Activated CD8-positive, alpha-beta memory T cell treated with anti-CD3 and anti-CD28 coated beads, Interleukin-2, amount 50 U/mL, for 24 hours (primary cell): Measurements from ENCODE around the gene SPTLC2.

ENCODE experiments used
- DNase-seq: peaks from one replicate; pipeline ENCODE4 v3.0.0-alpha.2; 2020; ENCODE audit errors: extremely low read depth

SPTLC2 gene

DNA sequence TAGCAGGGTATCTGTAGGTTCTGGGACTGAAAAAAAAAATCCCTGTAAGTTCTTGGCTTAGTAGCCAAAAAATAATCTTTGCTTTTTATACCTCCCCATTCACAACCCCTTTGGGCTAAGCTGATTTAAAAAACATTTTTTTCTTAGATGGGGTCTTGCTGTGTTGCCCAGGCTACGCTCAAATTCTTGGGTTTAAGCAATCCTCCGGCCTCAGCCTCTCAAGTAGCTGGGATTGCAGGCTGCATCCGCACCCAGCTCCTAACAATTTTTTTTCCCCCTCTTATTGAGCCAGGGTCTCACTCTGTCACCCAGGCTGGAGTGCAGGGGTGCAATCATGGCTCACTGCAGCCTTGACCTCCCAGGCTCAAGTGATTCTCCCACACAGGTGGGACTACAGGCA lies 108.7 kb downstream of the SPTLC2 start:
- DNase-seq: no peak

DNA sequence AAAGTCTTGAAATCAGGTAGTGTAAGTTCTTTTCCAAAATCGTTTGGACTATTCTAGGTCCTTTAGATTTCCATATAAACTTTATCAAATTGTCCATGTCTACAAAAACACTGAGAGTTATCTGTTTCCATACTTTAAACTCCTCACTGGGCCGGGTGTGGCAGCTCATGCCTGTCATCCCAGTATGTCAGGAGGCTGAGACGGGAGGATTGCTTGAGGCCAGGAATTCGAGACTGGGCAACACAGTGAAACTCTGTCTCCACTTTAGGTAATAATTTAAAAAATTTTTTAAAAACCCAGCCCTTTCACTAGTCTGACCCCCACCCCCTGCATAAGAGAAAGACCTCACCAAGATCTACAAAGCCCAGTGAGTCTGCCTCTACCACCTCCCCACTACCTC lies 111.4 kb downstream of the SPTLC2 start:
- DNase-seq: no peak

DNA sequence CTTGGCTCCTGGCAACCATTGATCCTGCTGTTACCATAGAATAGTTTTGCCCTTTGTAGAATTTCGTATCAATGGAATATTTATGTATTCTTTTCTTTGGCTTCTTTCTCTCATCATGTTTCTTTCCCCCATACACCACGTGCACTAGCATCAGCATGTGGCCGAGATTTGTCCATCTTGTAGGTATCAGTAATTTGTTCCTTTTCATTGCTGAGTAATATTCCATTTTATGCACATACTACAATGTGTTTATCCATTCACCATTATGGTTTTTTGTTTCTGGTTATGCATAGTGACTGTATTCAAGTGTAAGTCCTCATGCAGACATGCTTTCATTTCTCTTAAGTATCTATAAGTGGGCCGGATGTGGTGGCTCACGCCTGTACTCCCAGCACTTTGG lies 113.3 kb downstream of the SPTLC2 start:
- no peak for DNase-seq

DNA sequence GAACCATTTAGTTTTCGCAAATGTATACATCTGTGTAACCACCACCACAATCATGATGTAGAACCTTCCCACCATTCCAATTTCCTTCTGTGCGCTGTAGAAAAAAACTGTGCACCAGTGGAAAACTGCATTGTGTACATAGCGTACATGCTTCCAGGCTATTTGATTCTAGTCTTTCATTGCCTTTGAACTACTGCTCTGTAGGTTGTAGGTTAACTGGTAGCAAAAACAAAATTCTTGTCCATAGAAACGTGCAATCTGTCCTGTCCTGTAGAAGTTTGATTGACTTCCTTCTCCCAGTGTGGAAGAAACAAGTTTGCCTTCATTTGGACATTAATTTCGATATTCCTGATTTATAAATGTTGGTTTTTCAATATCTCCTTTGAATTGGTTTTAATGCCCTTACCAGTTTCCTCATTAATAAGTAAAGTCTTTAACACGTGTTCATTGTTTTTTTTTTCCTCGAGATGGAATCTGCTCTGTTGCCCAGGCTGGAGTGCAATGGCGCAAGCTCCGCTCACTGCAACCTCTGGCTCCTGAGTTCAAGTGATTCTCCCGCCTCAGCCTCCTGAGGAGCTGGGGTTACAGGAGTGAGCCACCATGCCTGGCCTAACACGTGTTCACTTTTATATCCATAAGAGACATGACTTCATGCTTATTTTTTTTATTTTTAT lies 114.2 kb downstream of the SPTLC2 start:
- DNase-seq: no peak

DNA sequence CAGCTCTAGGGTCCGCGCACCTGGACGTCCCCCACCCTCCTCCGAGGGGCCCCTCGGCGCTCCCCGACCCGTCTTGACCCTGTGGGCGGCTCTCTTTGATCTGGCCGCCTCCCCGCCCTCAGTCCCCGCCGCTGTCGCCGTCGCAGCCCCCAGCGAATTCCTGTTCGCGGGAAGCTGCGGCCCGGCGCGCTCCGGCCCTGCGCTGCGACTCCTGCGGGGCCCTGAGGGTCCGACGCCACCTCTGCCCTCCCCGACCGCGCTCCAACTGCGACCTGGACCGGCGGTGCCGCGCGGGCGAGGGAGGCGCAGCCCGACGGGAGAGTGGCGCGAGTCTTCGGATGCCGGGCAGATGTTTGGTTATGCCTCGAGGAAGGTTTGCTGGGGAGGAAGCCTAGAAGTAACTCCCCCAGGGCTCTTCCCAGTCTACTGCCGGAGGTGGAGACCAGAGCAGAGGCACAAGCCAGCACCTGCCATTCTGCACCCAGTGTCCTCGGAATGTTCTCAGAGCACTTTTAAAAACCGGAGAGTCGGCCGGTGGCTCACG lies 117.4 kb downstream of the SPTLC2 start:
- no peak for DNase-seq

DNA sequence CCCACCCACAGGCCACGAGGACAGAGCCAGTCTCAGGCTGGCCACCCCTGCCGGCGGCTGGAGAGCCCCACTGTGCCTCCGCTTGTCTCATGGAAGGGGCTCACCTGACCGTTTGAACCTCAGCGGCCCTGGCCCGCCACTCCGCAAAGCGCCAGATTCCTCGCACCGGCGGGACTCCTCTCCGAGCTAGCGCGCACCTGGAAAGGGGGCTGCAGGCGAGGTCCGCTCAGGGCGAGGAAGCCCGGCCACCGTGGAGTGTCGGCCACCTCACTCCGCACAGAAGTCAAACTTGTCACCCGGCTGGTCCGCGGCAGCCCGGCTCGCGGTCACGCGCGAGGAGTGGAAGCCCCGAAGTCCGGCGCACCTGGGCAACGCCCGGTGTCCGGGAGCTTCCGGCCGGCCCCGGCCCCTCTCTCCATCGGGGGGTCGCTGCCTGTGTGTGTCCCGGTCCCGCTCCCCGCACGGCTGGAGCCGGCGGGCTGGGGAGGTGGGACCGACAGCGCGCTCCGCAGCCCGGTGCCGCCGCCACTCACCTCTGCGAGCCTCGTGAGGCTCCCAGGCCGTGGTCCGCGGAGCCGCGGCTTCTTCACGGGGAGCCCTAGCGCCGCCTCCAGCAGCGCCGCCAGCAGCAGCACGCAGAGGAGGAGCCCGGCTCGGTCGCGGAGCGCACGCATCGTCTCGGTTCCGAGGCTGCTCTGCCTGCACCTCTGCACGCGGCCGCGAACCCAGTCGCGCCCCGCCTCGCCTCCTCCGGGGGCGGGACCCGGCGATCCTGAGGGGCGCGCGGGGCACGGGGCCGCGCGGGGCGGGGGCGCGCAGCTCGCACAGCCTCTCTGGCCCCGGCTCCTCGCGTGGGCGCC lies 118.1 kb downstream of the SPTLC2 start, which contains the start of gene ISM2:
Gene ISM2, minus strand, starts transcription at position 697 of the 860 bp plus-strand sequence. Its CDS starts 23 bp downstream, at position 674.
- no peak for DNase-seq

DNA sequence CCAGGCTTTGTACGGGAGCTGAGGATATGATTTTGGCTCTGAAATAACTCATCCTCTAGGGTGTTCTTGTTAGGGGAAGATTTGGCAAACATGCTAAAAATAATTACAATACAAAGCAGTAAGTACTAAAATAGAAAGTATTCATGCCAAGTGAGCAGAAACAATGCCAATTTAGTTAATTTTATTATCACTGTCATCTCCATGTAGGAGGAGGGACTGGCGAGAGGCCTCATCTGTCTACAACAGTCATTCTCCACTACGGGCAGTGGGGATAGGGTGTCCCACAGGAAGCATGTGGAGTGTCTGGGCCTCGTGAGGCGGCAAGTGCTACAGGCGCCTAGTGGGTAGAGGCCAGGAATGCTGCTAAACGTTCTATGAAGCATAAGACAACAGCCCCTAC lies 121.1 kb downstream of the SPTLC2 start:
- no peak for DNase-seq

DNA sequence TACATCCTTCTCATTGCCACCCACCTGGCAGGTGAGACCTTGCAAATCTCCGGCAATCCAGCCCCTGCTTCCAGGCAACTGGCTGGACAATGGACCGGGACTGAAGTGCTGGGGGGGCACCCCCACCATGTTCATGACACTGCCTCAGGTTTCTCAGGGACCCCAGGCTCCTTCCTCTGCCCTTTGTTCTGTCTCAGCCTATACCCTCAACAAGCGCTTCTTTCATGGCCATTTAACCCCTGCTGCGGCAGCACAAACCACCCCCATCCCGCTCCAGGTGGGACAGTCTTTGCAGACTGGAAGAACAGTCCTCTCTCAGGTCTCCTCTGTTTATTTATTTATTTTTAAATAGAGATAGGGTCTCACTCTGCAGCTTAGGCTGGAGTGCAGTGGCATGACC lies 125.4 kb downstream of the SPTLC2 start:
- DNase-seq: no peak

DNA sequence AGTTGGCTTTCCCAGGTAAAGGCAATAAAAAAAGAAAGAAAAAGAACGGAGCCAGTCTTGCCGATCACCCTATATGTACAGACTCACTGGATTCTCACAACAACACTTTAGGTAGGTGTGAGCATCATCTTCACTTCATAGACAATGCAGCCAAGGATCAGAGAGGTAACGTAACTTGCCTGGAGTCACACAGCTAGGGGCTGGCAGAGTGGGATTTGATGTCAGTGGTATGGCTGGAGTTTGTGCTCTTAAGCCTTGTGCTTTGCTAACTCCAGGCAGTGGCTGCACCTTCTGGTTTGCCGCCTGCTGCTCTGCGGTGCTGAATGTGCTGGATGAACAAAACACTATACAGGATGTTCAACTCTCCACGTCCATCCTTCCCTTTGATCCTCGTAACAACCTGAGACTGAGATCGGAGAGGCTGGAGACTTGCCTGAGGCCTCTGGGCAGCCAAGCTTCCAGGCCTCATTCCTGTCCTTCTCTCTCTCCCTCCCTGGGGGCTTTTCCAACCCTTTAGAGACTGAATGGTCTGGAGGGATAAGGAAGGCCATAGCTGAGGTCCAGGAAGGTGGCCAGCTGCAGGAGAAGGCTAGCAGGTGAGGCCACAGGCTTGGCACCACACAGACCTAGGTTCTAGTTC lies 126.0 kb downstream of the SPTLC2 start:
- DNase-seq: no peak

DNA sequence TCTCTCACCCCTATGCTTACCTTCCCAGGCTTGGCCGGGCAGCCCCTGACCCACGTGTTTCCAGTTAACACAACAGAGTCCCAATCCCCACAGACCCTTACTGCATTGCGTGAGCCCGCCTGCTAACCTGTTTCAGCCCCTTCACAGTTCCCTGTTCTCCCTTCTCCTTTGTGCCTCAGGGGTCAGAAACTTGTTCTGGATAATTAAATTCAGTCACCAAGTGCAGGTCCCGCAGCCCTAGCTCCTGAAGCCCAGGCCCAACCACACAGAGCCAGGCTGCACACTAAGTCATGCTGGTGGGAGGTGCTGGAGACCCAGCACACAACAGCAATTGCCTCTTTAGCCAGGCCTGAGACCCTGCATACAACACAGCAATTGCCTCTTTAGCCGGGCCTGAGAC lies 127.4 kb downstream of the SPTLC2 start:
- DNase-seq: no peak

DNA sequence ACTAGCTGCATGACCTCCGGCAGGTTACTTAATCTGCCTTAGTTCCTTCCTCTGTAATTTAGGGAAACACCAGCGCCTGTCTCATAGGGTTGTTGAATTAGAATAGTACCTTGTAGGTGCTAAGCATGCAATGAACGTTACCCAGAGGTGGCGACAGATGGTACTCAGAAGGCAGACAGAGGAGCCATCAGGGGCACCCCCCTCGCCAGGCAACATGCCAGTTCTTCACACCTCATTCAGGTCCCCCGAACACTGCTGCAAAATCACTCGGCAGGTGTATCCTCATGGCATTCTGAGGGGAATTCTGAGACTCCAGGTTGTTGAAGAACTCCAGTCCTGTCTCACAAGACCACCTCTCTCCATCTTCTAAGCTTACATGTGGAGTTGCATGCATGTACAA lies 127.9 kb downstream of the SPTLC2 start:
- no peak for DNase-seq

DNA sequence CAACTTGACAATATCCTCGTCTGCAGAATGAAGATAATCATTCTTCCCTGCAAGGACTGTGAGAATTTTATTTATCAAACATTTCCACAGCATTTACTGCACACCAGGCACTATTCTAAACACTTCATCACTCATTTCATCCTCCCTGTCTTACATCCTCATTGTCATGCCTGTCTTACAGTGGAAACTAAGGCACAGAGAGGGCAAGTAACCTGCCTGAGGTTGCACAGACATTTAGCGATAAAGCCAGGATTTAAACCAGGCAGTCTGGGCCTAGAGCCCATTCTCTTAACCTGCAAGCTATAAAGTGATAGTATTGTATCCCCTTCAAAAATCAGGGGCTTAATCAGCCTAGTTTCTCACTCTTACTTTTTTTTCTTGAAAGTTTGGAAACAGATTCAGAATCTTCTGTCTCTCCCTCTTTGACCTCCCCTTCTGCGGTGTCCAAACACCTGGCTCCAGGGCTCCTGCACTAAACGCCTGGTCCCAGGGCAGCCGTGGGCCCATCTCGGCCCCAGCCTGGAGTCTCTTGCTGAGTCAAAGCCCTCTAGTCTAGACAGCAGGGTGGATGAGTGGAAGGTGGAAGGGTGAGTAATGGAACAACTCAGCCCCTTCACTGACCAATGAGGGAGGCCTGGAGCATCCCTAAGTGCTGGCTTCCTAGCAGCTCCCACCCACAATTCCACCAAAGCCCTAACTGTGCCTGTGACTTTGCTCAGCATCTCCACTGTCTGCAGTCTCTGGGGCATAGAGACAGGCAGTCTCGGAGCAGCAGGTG lies 130.3 kb downstream of the SPTLC2 start:
- DNase-seq: no peak

DNA sequence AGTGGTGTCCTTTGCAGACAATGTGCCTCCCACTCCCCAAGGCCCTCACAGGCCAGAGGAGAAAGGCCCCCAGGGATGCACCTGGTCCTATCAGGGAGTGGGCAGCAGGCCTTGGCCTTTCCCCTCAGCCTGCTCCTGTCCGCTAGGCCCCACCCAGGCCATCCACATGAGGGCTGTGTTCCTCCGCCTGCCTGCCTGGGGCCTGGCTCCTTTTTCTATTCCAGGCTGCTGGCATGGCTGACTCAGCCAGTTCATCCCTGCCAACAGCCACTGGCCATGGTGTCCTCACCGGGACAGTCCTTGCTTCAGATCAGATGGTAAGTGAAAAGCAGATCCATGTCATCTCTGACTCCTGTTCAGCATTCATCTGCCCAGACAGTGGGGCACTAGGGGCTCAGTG lies 131.2 kb downstream of the SPTLC2 start:
- no peak for DNase-seq

DNA sequence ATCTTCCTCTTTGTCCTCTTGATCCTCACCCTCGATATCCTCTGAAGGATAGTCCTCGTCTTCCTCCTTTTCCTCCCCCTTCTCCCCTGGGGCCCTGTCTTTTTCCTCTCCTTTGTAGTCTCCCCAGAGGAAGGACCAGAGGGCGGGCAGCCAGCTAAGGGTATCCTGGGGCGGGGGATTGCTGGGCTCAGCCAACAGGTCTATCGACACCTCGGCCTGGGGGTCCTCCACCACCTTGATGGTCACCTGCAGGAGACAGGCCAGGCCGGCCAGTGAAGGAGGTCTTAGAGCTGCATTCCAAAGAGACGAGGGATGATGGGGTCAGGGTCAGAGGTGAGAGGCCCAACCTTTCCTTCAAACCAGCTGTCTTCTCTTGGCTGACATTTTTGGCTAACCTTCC lies 134.0 kb downstream of the SPTLC2 start:
- DNase-seq: no peak

DNA sequence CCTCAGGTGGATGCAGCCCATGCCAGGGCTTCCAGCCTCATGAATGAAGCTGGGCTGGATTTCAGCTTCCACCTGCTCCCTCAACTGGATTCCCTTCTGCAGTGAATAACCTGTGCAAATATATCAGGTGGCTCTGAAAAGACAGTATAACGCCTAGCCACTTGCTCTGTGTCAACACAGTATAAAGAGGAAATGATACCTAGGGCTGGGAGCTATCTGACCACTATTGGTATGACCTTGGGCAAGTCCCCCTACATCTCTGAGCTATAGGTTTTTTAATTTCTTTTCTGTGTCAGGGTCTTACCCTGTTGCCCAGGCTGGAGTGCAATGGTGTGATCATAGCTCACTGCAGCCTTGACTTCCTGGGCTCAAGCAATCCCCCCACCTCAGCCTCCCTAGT lies 137.6 kb downstream of the SPTLC2 start:
- no peak for DNase-seq

DNA sequence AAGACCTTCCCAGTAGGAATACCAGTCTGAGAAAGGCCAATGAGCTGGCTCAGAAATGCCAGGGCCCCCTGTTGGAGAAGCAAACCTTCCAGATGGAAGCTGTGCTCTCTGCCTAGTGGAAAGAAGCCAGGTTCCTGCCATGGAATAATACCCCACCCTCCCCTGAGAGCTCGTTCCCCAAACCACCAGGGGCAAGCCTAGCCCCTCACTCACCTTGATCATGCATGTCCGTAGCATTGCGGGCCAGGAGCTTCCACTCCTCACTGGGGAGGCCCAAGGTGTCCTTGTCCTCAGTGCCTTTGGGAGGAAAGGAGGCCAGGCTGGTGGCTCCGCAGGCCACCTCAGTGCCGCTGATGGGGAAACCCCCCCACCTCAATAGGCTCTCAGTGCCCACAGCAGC lies 138.4 kb downstream of the SPTLC2 start:
- DNase-seq: no peak

DNA sequence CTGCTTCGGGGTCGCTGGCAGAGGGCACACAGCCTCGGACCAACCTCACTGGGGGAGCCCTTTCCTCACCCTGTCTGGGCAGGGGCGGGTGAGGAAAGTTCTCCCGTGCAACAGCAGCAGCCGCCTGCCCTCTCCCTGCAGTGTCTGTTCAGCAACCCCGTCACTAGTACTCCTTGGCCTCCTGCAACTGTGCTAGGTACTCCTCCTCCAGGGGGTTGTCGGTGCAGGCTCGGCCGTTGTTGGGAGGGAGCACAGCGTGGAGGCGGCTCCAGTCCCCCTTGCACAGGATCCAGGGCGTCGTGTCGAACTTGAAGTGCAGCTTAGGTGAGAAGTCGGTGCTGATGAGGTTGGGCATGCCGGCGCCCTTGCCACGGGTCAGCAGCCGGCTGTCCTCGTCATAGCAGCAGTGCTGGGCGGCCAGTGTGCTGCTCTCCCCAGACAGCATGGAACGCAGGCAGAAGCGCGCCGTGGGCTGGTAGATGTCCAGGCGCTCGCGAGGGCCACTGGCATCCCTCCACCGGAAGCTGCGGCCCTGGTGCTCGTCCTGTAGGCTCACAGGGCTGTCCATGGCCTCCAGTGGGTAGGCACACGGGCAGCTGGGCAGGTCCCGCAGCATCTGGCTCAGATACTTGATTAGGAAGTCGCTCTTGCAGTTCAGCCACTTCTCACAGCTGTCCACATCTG lies 140.9 kb downstream of the SPTLC2 start:
- no peak for DNase-seq

DNA sequence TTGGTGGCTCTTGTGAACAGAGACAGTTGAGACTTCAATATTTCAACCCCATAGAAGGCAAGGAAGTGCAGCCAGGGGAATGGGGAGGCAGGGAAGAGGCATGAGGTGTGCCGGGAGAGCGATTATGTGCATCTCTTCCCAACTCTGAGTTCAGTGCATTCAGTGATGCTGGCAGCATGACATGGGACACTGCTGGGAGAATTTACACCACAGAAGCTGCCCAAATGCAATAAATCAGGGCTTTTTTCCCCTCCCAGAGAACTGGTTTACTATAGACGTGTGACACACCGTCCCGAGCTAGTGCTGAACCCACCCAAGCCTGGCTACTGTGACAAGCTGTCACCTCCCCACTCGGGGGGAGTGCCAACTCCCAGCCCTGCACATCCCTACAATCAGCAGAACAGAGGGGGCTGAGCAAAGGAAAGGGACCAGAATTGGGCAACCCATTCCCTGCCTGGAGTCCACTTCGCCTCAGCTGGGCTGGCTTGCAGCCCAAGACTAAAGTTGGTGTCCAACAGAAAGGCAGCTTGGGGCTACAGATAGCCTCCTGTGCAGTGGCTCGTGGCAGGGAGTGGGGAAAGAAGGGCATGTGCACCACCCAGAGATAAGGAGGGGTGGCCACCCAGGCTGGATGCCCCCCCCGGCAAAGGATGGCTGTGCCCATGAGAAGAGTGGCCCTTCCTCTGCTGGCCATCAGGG lies 141.8 kb downstream of the SPTLC2 start:
- DNase-seq: no peak

DNA sequence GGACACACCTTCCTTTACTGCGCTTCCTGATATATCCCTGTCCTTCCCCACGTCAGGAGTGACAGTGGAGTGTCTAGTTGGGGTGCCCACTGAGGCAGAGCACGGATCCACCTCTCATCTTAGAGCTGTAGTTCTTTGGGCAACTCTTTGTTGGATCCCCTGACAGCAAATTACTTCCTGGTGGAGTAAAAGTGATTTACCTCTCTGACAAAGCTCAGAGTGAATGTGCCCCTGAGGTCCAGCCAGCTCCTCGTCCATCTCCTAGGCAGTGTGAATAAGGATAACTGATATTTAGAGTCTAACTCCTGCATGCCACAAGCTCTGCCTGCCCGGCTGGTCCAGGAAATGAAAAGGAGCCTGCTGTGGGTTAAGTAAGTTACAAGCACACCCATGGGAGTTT lies 142.5 kb downstream of the SPTLC2 start:
- no peak for DNase-seq

DNA sequence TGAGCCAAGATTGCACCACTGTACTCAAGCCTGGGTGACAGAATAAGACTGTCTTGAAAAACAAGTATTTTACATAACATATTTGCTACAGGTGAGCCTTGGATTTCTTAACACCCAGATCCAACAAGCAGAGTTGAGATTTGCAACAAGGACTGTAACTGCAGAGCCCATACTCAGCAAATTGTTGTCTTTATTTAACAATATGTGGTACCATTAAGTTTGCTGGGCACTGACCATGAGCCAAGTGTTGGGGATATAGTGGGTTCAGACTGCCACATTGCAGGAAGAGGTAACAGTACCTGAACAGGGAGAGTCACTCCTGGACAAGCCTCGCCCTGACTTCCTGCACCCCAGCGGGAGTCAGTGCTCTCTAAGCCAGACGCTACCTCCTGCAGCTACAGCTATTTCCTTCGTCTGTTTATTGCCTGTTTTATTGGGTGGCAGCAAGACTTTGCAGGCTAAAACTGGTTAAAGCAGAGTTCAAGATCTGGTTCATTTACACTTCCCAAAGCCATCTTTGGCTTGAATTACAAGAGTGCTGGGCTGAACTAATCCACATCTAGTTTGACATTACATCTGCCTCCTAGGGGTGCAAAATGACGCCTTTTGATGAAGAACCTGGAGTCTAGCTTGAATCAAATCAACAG lies 146.1 kb downstream of the SPTLC2 start:
- DNase-seq: no peak
